Lung microvascular endothelial cell (primary cell): ENCODE measurements around the gene DAP. TPM values are rescaled to one million over a fixed set of nuclear protein-coding genes. Genes with fewer than 3 reads are reported as not detected.

ENCODE experiments used
- DNase-seq, 2 donors: peaks; one replicate each; pipeline versions ENCODE4 v3.0.0 to v3.0.0-alpha.2; 2010; ENCODE audit warnings: low read depth in 2 of 2
- total RNA-seq: library from RNA; depleted of rRNA; stranded (reverse); fragments of >200 nt; gene quantifications from 2 replicates; pipeline ENCODE4 v1.2.1, GENCODE V29; 2014

DAP gene
- total RNA-seq, 1 donor from 2014 or later: 16.1 TPM

GRCh38 chr5:10672146-10673016, 88.7 kb downstream of the DAP start:
- DNase-seq: no peak

- no peak for DNase-seq
Observed at GRCh38 chr5:10671041-10672008, 89.7 kb downstream of the DAP start.

GRCh38 chr5:10669983-10670382, 91.1 kb downstream of the DAP start:
- no peak for DNase-seq

- DNase-seq: no peak
Observed at GRCh38 chr5:10668697-10669096, 92.3 kb downstream of the DAP start.

- DNase-seq: no peak
Observed at GRCh38 chr5:10667431-10668057, 93.5 kb downstream of the DAP start.

- DNase-seq: no peak
Observed at GRCh38 chr5:10666531-10667299, 94.3 kb downstream of the DAP start.

- DNase-seq: no peak
Observed at GRCh38 chr5:10665799-10666198, 95.2 kb downstream of the DAP start.

- DNase-seq: peak; percentile 20 to 33
Observed at GRCh38 chr5:10664180-10664769, 96.8 kb downstream of the DAP start.

- DNase-seq: peak in 1 of 2 donors; percentile 82
Observed at GRCh38 chr5:10663489-10664179, 97.4 kb downstream of the DAP start.

- no peak for DNase-seq
Observed at GRCh38 chr5:10662661-10663488, 98.2 kb downstream of the DAP start.

- no peak for DNase-seq
Observed at GRCh38 chr5:10662083-10662482, 99.0 kb downstream of the DAP start.

GRCh38 chr5:10661401-10661800, 99.6 kb downstream of the DAP start:
- DNase-seq: no peak

- no peak for DNase-seq
Observed at GRCh38 chr5:10660720-10661387, 100.2 kb downstream of the DAP start.

GRCh38 chr5:10660135-10660534, 100.9 kb downstream of the DAP start:
- no peak for DNase-seq

GRCh38 chr5:10658265-10658664, 102.8 kb downstream of the DAP start:
- no peak for DNase-seq

GRCh38 chr5:10655972-10656830, 104.8 kb downstream of the DAP start:
- DNase-seq: peak in 1 of 2 donors; percentile 32

- DNase-seq: peak in 1 of 2 donors; percentile 35
Observed at GRCh38 chr5:10655161-10655971, 105.7 kb downstream of the DAP start.
